ENCODE data around the gene ZBTB8B.

ZBTB8B gene

GRCh38 chr1:32496127-32496526 is 31.3 kb downstream of the ZBTB8B start:
- Histone ChIP-seq H2AFZ (ENCODE audit: low read depth, low read length) (no peak overlapping the region), H2BK5ac (ENCODE audit: low read depth, low read length, poor library complexity, severe bottlenecking) (no peak overlapping the region), H3K4me3 (ENCODE audit: insufficient read depth in 1 of 2, low read depth in 1 of 2, low read length in 2 of 2) (peak overlapping the region in 1 of 2 experiments; percentile 30), H2BK120ac (ENCODE audit: low read depth, low read length) (no peak overlapping the region), H2BK15ac (ENCODE audit: low read depth, poor library complexity, severe bottlenecking) (no peak overlapping the region), H3K27me3 (ENCODE audit: control insufficient read depth in 1 of 2, insufficient read depth in 1 of 2, low read length in 2 of 2) (no peaks in the 10 kb centered on the region), H3K18ac (ENCODE audit: low read depth in 1 of 2, low read length in 2 of 2) (no peak overlapping the region), H3K9me3 (ENCODE audit: control insufficient read depth, low read length) (no peaks in the 10 kb centered on the region), H3K79me1 (replicated peaks; ENCODE audit: low read length, poor library complexity, severe bottlenecking) (no peaks in the 10 kb centered on the region), H2AK5ac (ENCODE audit: low read length, severe bottlenecking) (no peak overlapping the region), H3K4me1 (ENCODE audit: control insufficient read depth, insufficient read depth, low read depth, low read length) (no peaks in the 10 kb centered on the region), H4K8ac (ENCODE audit: low read length) (no peak overlapping the region), H3K4me2 (ENCODE audit: low read length, poor library complexity, severe bottlenecking) (no peak overlapping the region), H3K14ac (ENCODE audit: low read length in 2 of 2) (no peak overlapping the region), H3K36me3 (ENCODE audit: control insufficient read depth in 1 of 2, insufficient read depth in 2 of 2, low read depth in 1 of 2, low read length in 2 of 2) (no peaks in the 10 kb centered on the region), H4K91ac (ENCODE audit: low read length) (no peak overlapping the region), H3K9ac (ENCODE audit: low read length) (peak overlapping the region; percentile 62), H3K4ac (ENCODE audit: low read depth in 1 of 2, low read length in 2 of 2) (no peak overlapping the region), H3K23ac (ENCODE audit: low read length in 2 of 2) (no peak overlapping the region), H3K27ac (ENCODE audit: low read length, poor library complexity, severe bottlenecking) (no peak overlapping the region), H2BK12ac (ENCODE audit: low read length in 2 of 2) (no peak overlapping the region)
- WGBS, result 55% methylated on average over 4 of the region's 5 CpGs
- peak; percentile 48 for DNase-seq

DNA sequence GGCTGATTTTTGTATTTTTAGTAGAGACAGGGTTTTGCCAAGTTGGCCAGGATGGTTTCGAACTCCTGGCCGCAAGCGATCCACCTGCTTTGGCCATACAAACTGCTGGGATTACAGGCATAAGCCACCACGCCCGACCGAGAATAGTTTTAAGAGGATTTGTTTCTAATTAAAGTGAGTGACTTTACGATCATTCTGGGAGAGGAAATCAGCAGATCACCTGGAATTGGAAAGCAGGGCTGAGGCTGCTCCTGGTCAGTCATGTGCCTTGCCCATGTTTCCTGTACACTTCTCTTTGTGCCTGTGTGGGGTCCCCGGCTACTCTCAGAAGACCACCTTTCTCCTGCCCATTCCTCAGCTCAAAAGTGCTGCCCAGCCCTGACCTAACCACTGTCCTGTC is 33.9 kb downstream of the ZBTB8B start:
- WGBS, result 96% methylated on average over 8 of the region's 8 CpGs

DNA sequence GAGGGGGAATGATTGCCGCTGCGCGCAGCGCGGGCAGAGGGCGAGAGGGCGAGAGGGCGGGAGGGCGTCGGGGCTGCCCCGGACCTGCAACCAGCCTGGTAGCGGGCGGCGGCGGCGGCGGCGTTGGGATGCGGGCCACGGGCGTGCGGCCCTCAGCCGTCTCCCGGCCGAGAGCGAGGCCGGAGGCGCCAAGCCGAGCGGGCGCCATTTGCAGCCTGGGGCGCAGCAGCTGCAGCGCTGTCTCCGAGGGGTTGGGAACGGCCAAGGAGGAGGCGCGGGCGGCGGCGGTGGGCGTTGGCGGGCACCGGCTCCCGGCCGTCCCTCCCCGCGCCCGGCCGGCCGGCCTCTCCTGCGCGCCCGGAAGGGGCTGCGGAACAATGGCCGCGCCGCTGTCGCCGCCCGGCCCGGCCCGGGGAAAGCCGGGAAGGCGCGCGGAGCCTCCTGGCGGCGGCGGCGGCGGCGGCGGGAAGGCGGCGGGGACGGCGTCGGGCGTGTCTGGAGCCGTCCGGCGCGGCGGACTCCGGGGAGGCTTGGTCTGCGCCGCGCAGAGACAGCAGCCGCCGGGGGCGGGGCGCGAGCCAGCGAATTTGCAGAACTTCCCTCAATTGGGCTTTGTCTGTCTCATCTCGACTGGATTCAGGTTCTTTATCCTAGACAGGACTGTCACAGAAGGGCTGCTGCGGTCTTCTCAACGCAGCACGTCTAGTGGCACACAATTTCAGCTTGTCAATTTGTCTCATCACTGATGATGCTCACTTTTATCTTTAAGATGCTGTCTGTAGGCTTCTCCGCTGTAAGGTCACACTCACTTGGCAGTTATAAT is 35.7 kb downstream of the ZBTB8B start:
- Histone ChIP-seq H3K27ac (ENCODE audit: low read length, poor library complexity, severe bottlenecking) (peak overlapping the region; percentile 58), H3K4ac (ENCODE audit: low read depth in 1 of 2, low read length in 2 of 2) (peak overlapping the region; percentile 89 to 94), H3K79me1 (replicated peaks; ENCODE audit: low read length, poor library complexity, severe bottlenecking) (no peaks in the 10 kb centered on the region), H3K4me3 (ENCODE audit: insufficient read depth in 1 of 2, low read depth in 1 of 2, low read length in 2 of 2) (peak overlapping the region; percentile 79 to 90), H4K8ac (ENCODE audit: low read length) (peak overlapping the region; percentile 99), H2BK120ac (ENCODE audit: low read depth, low read length) (peak overlapping the region; percentile 94), H2AK5ac (ENCODE audit: low read length, severe bottlenecking) (no peak overlapping the region), H3K36me3 (ENCODE audit: control insufficient read depth in 1 of 2, insufficient read depth in 2 of 2, low read depth in 1 of 2, low read length in 2 of 2) (no peaks in the 10 kb centered on the region), H3K27me3 (ENCODE audit: control insufficient read depth in 1 of 2, insufficient read depth in 1 of 2, low read length in 2 of 2) (no peaks in the 10 kb centered on the region), H2BK15ac (ENCODE audit: low read depth, poor library complexity, severe bottlenecking) (peak overlapping the region; percentile 94), H3K4me1 (ENCODE audit: control insufficient read depth, insufficient read depth, low read depth, low read length) (no peaks in the 10 kb centered on the region), H3K18ac (ENCODE audit: low read depth in 1 of 2, low read length in 2 of 2) (peak overlapping the region; percentile 96 to 97), H2AFZ (ENCODE audit: low read depth, low read length) (peak overlapping the region; percentile 98), H3K9me3 (ENCODE audit: control insufficient read depth, low read length) (no peaks in the 10 kb centered on the region), H2BK5ac (ENCODE audit: low read depth, low read length, poor library complexity, severe bottlenecking) (peak overlapping the region; percentile 79), H3K23ac (ENCODE audit: low read length in 2 of 2) (peak overlapping the region in 1 of 2 experiments; percentile 92), H3K9ac (ENCODE audit: low read length) (peak overlapping the region; percentile 74), H3K14ac (ENCODE audit: low read length in 2 of 2) (peak overlapping the region in 1 of 2 experiments; percentile 94), H3K4me2 (ENCODE audit: low read length, poor library complexity, severe bottlenecking) (peak overlapping the region; percentile 69), H2BK12ac (ENCODE audit: low read length in 2 of 2) (peak overlapping the region in 1 of 2 experiments; percentile 75), H4K91ac (ENCODE audit: low read length) (peak overlapping the region; percentile 97)
- DNase-seq, result peak; percentile 63
- under 1% methylated on average over 54 of the region's 99 CpGs for WGBS

More for the DNA sequence above, 33.9 kb downstream of the ZBTB8B start:
- Histone ChIP-seq H3K27me3 (ENCODE audit: control insufficient read depth in 1 of 2, insufficient read depth in 1 of 2, low read length in 2 of 2) (no peaks in the 10 kb centered on the region), H3K14ac (ENCODE audit: low read length in 2 of 2) (no peak overlapping the region), H3K27ac (ENCODE audit: low read length, poor library complexity, severe bottlenecking) (no peak overlapping the region), H3K4me3 (ENCODE audit: insufficient read depth in 1 of 2, low read depth in 1 of 2, low read length in 2 of 2) (no peak overlapping the region), H3K18ac (ENCODE audit: low read depth in 1 of 2, low read length in 2 of 2) (no peak overlapping the region), H3K4me2 (ENCODE audit: low read length, poor library complexity, severe bottlenecking) (no peak overlapping the region), H3K23ac (ENCODE audit: low read length in 2 of 2) (no peak overlapping the region), H3K4ac (ENCODE audit: low read depth in 1 of 2, low read length in 2 of 2) (no peak overlapping the region), H3K4me1 (ENCODE audit: control insufficient read depth, insufficient read depth, low read depth, low read length) (no peaks in the 10 kb centered on the region), H2AK5ac (ENCODE audit: low read length, severe bottlenecking) (no peak overlapping the region), H2BK15ac (ENCODE audit: low read depth, poor library complexity, severe bottlenecking) (no peak overlapping the region), H3K9me3 (ENCODE audit: control insufficient read depth, low read length) (no peaks in the 10 kb centered on the region), H2BK120ac (ENCODE audit: low read depth, low read length) (no peak overlapping the region), H3K9ac (ENCODE audit: low read length) (no peak overlapping the region), H3K79me1 (replicated peaks; ENCODE audit: low read length, poor library complexity, severe bottlenecking) (no peaks in the 10 kb centered on the region), H4K8ac (ENCODE audit: low read length) (peak overlapping the region; percentile 54), H2AFZ (ENCODE audit: low read depth, low read length) (no peak overlapping the region), H2BK12ac (ENCODE audit: low read length in 2 of 2) (no peak overlapping the region), H4K91ac (ENCODE audit: low read length) (no peak overlapping the region), H3K36me3 (ENCODE audit: control insufficient read depth in 1 of 2, insufficient read depth in 2 of 2, low read depth in 1 of 2, low read length in 2 of 2) (no peaks in the 10 kb centered on the region), H2BK5ac (ENCODE audit: low read depth, low read length, poor library complexity, severe bottlenecking) (no peak overlapping the region)
- DNase-seq, result no peak

DNA sequence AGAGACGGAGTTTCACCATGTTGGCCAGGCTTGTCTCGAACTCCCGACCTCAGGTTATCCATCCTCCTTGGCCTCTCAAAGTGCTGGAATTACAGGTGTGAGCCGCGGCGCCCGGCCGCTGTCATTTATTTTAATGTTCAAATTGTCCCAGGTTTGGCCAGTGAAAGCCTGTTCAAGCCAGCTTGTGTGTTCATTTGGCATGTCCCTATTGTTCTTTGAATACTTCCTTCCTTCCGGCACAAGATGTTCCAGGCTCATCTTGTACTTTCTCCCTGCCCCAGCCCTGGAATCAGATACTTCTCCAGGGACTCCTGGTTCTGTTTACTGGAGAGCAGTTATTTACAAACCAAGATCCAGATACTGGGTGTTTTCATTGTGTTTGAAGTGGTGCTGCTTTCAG is 37.0 kb downstream of the ZBTB8B start:
- Histone ChIP-seq H2AK5ac (ENCODE audit: low read length, severe bottlenecking) (no peak overlapping the region), H3K4me1 (ENCODE audit: control insufficient read depth, insufficient read depth, low read depth, low read length) (no peaks in the 10 kb centered on the region), H3K36me3 (ENCODE audit: control insufficient read depth in 1 of 2, insufficient read depth in 2 of 2, low read depth in 1 of 2, low read length in 2 of 2) (no peaks in the 10 kb centered on the region), H4K8ac (ENCODE audit: low read length) (no peak overlapping the region), H2BK15ac (ENCODE audit: low read depth, poor library complexity, severe bottlenecking) (no peak overlapping the region), H3K23ac (ENCODE audit: low read length in 2 of 2) (no peak overlapping the region), H3K18ac (ENCODE audit: low read depth in 1 of 2, low read length in 2 of 2) (no peak overlapping the region), H3K4ac (ENCODE audit: low read depth in 1 of 2, low read length in 2 of 2) (no peak overlapping the region), H3K14ac (ENCODE audit: low read length in 2 of 2) (no peak overlapping the region), H3K4me3 (ENCODE audit: insufficient read depth in 1 of 2, low read depth in 1 of 2, low read length in 2 of 2) (no peak overlapping the region), H2BK12ac (ENCODE audit: low read length in 2 of 2) (no peak overlapping the region), H2AFZ (ENCODE audit: low read depth, low read length) (no peak overlapping the region), H2BK120ac (ENCODE audit: low read depth, low read length) (no peak overlapping the region), H3K9me3 (ENCODE audit: control insufficient read depth, low read length) (no peaks in the 10 kb centered on the region), H2BK5ac (ENCODE audit: low read depth, low read length, poor library complexity, severe bottlenecking) (no peak overlapping the region), H4K91ac (ENCODE audit: low read length) (no peak overlapping the region), H3K9ac (ENCODE audit: low read length) (no peak overlapping the region), H3K27ac (ENCODE audit: low read length, poor library complexity, severe bottlenecking) (no peak overlapping the region), H3K79me1 (replicated peaks; ENCODE audit: low read length, poor library complexity, severe bottlenecking) (no peaks in the 10 kb centered on the region), H3K27me3 (ENCODE audit: control insufficient read depth in 1 of 2, insufficient read depth in 1 of 2, low read length in 2 of 2) (no peaks in the 10 kb centered on the region), H3K4me2 (ENCODE audit: low read length, poor library complexity, severe bottlenecking) (no peak overlapping the region)
- no peak for DNase-seq
- 95% methylated on average over 9 of the region's 9 CpGs for WGBS
